K562 (cell line): ENCODE data around the gene GPD1L. TPM values are rescaled to one million over a fixed set of nuclear protein-coding genes. Genes with fewer than 3 reads are reported as not detected.

Experiments used
- ATAC-seq: fragments of 200-7000 bp; cut with Tn5 transposase; 3 replicates; pipeline ENCODE4 v1.9.1; 2020; ENCODE audit warnings: moderate library complexity
- BruUV-seq: library from RNA; stranded (reverse); fragments of 400-500 nt; replicated peaks from 2 replicates; lab custom pipeline; 2021; lab: Mats Ljungman, UMichigan
- CTCF ChIA-PET: fragments of 300-600 bp; formaldehyde crosslinking; extraction: SDS; loops from one replicate; lab custom pipeline; 2021; ENCODE audit warnings: low intra/inter-chr PET ratio; lab: Yijun Ruan, JAX
- POLR2A ChIA-PET: fragments of 300-600, 350-650 bp; sonication (Branson Sonifier 250); formaldehyde crosslinking; extraction: SDS; loops from one replicate; lab custom pipeline; 2021; ENCODE audit warnings: antibody characterized with exemption, inconsistent platforms; lab: Yijun Ruan, JAX
- DNase-seq, 4 experiments: peaks; one replicate each; pipeline versions ENCODE4 v3.0.0 to v3.0.0-alpha.2; 2011 to 2018; ENCODE audit warnings: low spot score in 3 of 4, mixed read lengths in 3 of 4; ENCODE audit errors: extremely low read depth in 1 of 4
- FAIRE-seq: peaks from 2 replicates; lab custom pipeline; 2011; peaks lifted over from hg19 to GRCh38; lab: Jason Lieb, UNC
- H2AFZ ChIP-seq: 2 replicates; pipeline ENCODE4 v1.6.0; 2011; ENCODE audit warnings: low read depth, low read length, control low read depth, inconsistent platforms
- H3K27ac ChIP-seq: fragments of 200-600 bp; 3 replicates; pipeline ENCODE4 v1.8.0; 2011; ENCODE audit warnings: low read depth, mild to moderate bottlenecking, control low read depth, inconsistent platforms, low read length, moderate library complexity, mixed read lengths; ENCODE audit errors: extremely low read depth
- H3K27me3 ChIP-seq, 2 experiments: fragments of 300-600 bp in 1 of 2; 2 replicates in 1 of 2; 3 replicates in 1 of 2; pipeline versions ENCODE4 v1.6.0 to v1.8.0; 2011; ENCODE audit warnings: inconsistent platforms in 2 of 2, low read length in 2 of 2, mild to moderate bottlenecking in 1 of 2, mixed read lengths in 1 of 2, moderate library complexity in 1 of 2; ENCODE audit not compliant: control insufficient read depth in 2 of 2, insufficient read depth in 2 of 2
- H3K36me3 ChIP-seq: fragments of 300-600 bp; 3 replicates; pipeline ENCODE4 v1.8.0; 2011; ENCODE audit warnings: mild to moderate bottlenecking, low read length, inconsistent platforms; ENCODE audit not compliant: control insufficient read depth, insufficient read depth
- H3K4me1 ChIP-seq, 2 experiments: fragments of 200-600 bp in 1 of 2; replicated peaks in 1 of 2; 2 replicates in 1 of 2; 3 replicates in 1 of 2; pipeline versions ENCODE4 v1.5.1 to v1.8.0; 2011; ENCODE audit warnings: inconsistent platforms in 2 of 2, low read length in 2 of 2, mild to moderate bottlenecking in 1 of 2, mixed read lengths in 1 of 2, moderate library complexity in 1 of 2; ENCODE audit not compliant: control insufficient read depth in 2 of 2, insufficient read depth in 2 of 2
- H3K4me2 ChIP-seq: 2 replicates; pipeline ENCODE4 v1.6.1; 2011; ENCODE audit warnings: low read length, control low read depth, inconsistent platforms, mixed read lengths; ENCODE audit not compliant: insufficient read depth
- H3K4me3 ChIP-seq: fragments of 200-600 bp; sonication (generic), shearing (Covaris generic); 2 replicates; pipeline ENCODE4 v1.5.1; 2016; ENCODE audit warnings: control low read depth, inconsistent platforms
- H3K79me2 ChIP-seq: fragments of 200-600 bp; 3 replicates; pipeline ENCODE4 v1.8.0; 2011; ENCODE audit warnings: low read length, inconsistent platforms; ENCODE audit not compliant: control insufficient read depth, insufficient read depth
- H3K9ac ChIP-seq, 2 experiments: 2 replicates each; pipeline versions ENCODE4 v1.6.0 to v1.6.1; 2011; ENCODE audit warnings: low read depth in 2 of 2, low read length in 2 of 2, control low read depth in 1 of 2, inconsistent platforms in 1 of 2, mild to moderate bottlenecking in 1 of 2, mixed read lengths in 1 of 2; ENCODE audit not compliant: insufficient read depth in 1 of 2
- H3K9me1 ChIP-seq: one replicate; pipeline ENCODE4 v1.6.0; 2011; ENCODE audit warnings: inconsistent platforms, mild to moderate bottlenecking, low read length, moderate library complexity; ENCODE audit not compliant: control insufficient read depth, insufficient read depth
- H3K9me3 ChIP-seq: replicated peaks from 2 replicates; pipeline ENCODE4 v1.5.1; 2011; ENCODE audit warnings: low read depth, low read length, inconsistent platforms; ENCODE audit not compliant: control insufficient read depth, insufficient read depth
- H4K20me1 ChIP-seq: replicated peaks from 2 replicates; pipeline ENCODE4 v1.6.1; 2011; ENCODE audit warnings: low read length, inconsistent platforms, mixed read lengths; ENCODE audit not compliant: control insufficient read depth, insufficient read depth
- CREB3 ChIP-seq: fragments of 450-650 bp; conservative IDR thresholded peaks from 2 replicates; pipeline ENCODE4 v1.6.1; 2016; ENCODE audit warnings: missing genetic modification characterization, low read depth, mild to moderate bottlenecking, missing compliant biosample characterization, moderate library complexity
- DLX4 ChIP-seq: fragments of 250-450 bp; sonication (Bioruptor Pico); IDR thresholded peaks from 2 replicates; pipeline ENCODE4 v1.6.1; 2021; ENCODE audit warnings: mild to moderate bottlenecking
- E2F6 ChIP-seq, 2 experiments: IDR thresholded peaks; 2 replicates each; pipeline ENCODE4 v1.6.1; 2011; ENCODE audit warnings: borderline replicate concordance in 1 of 2, control low read depth in 1 of 2, low read depth in 1 of 2, low read length in 1 of 2, mild to moderate bottlenecking in 1 of 2, mixed read lengths in 1 of 2, moderate library complexity in 1 of 2; ENCODE audit not compliant: insufficient read depth in 1 of 2, insufficient read length in 1 of 2, poor library complexity in 1 of 2, severe bottlenecking in 1 of 2; ENCODE audit errors: extremely low read depth in 1 of 2
- FOXJ3 ChIP-seq: sonication (generic); formaldehyde crosslinking; IDR thresholded peaks from 2 replicates; pipeline ENCODE4 v1.4.0; 2020; ENCODE audit warnings: mild to moderate bottlenecking, missing genetic modification reagents
- FOXK2 ChIP-seq, 2 experiments: fragments of 450-650 bp; IDR thresholded peaks in 1 of 2; conservative IDR thresholded peaks in 1 of 2; 2 replicates each; pipeline ENCODE4 v1.6.1; 2016; ENCODE audit warnings: low read depth in 2 of 2, mild to moderate bottlenecking in 1 of 2
- HIVEP1 ChIP-seq: fragments of 250-450 bp; sonication (Bioruptor Pico); IDR thresholded peaks from 2 replicates; pipeline ENCODE4 v1.4.0; 2020; ENCODE audit warnings: mild to moderate bottlenecking
- MAFG ChIP-seq: fragments of 450-650 bp; conservative IDR thresholded peaks from 2 replicates; pipeline ENCODE4 v1.6.1; 2016; ENCODE audit warnings: missing genetic modification characterization, missing compliant biosample characterization
- NBN ChIP-seq: fragments of 450-650 bp; IDR thresholded peaks from 2 replicates; pipeline ENCODE4 v1.6.1; 2016; ENCODE audit warnings: low read depth, mild to moderate bottlenecking
- PML ChIP-seq: IDR thresholded peaks from 2 replicates; pipeline ENCODE4 v1.6.1; 2012; ENCODE audit warnings: low read length, inconsistent platforms
- RAD51 ChIP-seq: fragments of 450-650 bp; IDR thresholded peaks from 2 replicates; pipeline ENCODE4 v1.7.1; 2016; ENCODE audit warnings: low read depth, mild to moderate bottlenecking, borderline replicate concordance
- RFX7 ChIP-seq: fragments of 250-450 bp; sonication (Bioruptor Pico); IDR thresholded peaks from 2 replicates; pipeline ENCODE4 v1.5.1; 2021; ENCODE audit warnings: mild to moderate bottlenecking
- SETDB1 ChIP-seq: IDR thresholded peaks from one replicate; pipeline ENCODE4 v1.6.1; 2012; ENCODE audit warnings: low read length, control low read depth, inconsistent platforms
- SREBF1 ChIP-seq: fragments of 150-350 bp; IDR thresholded peaks from 2 replicates; pipeline ENCODE4 v1.6.1; 2014; ENCODE audit warnings: antibody characterized with exemption, low read depth, low read length, borderline replicate concordance
- SRSF3 ChIP-seq: fragments of 200-400 bp; formaldehyde crosslinking; IDR thresholded peaks from 2 replicates; pipeline ENCODE4 v1.6.1; 2016; ENCODE audit warnings: mild to moderate bottlenecking, low read length, moderate library complexity; ENCODE audit not compliant: insufficient read depth
- SUPT5H ChIP-seq: fragments of 450-650 bp; IDR thresholded peaks from 2 replicates; pipeline ENCODE4 v1.6.1; 2016
- ZHX1 ChIP-seq: fragments of 150-350 bp; conservative IDR thresholded peaks from 2 replicates; pipeline ENCODE4 v1.6.1; 2014; ENCODE audit warnings: low read length
- ZNF830 ChIP-seq: fragments of 250-450 bp; sonication (Bioruptor Pico); IDR thresholded peaks from 2 replicates; pipeline ENCODE4 v1.5.0; 2021; ENCODE audit warnings: mild to moderate bottlenecking
- WGBS: fragments of 100-300 bp; shearing (Covaris generic); methylation state at CpG from one replicate; pipeline ENCODE4 v1.1.6; 2016; ENCODE audit warnings: low coverage, mixed read lengths; ENCODE audit not compliant: insufficient coverage; ENCODE audit errors: missing lambda C conversion rate; 5-methylcytosine and 5-hydroxymethylcytosine counted together
- in situ Hi-C: fragments of 300-500 bp; cut with MboI; formaldehyde crosslinking; loops from 4 replicates; pipeline ENCODE4 v1.15.0; 2018; ENCODE audit warnings: inconsistent platforms, mixed read lengths
- intact Hi-C: fragments of 100-400 bp; cut with micrococcal nuclease; formaldehyde crosslinking; loops from 2 replicates; pipeline ENCODE4 v1.14.2; 2022
- polyA plus RNA-seq, 8 experiments: library from polyadenylated mRNA; depleted of rRNA in 4 of 8; stranded (reverse) in 5 of 8; unstranded in 3 of 8; fragments of >200 nt; fragmentation: Nextera tagmentation in 2 of 8; fragmentation: Illumina TruSeq in 1 of 8; extraction: Ambion mirVana in 2 of 8; extraction: Trizol in 1 of 8; gene quantifications; 2 replicates each; pipeline versions ENCODE4 v1.2.1 to v1.2.3, GENCODE V29; 2011 to 2014; ENCODE audit warnings: inconsistent platforms in 1 of 8, missing spikeins in 1 of 8
- total RNA-seq, 7 experiments: library from RNA; depleted of rRNA in 6 of 7; stranded (reverse); fragments of >200 nt in 6 of 7; fragmentation: Illumina TruSeq in 2 of 7; extraction: Trizol in 2 of 7; gene quantifications; 2 replicates each; pipeline versions ENCODE4 v1.2.1 to v1.2.3, GENCODE V29; 2011 to 2021; ENCODE audit warnings: low replicate concordance in 1 of 7

The GPD1L gene
- total and polyA plus RNA-seq, 9 of the 15 experiments (the other 6 are each of a cell fraction or from before 2014, with no cell fraction given), result 1.6 to 17.3 (median 12.3) TPM

- Histone ChIP-seq H3K9ac (no peak overlapping the region), H2AFZ (no peak overlapping the region), H3K79me2 (no peaks in the 10 kb centered on the region), H3K27ac (no peak overlapping the region), H3K9me1 (no peaks in the 10 kb centered on the region), H4K20me1 (no peaks in the 10 kb centered on the region), H3K4me1 (no peaks in the 10 kb centered on the region), H3K9me3 (no peaks in the 10 kb centered on the region), H3K4me2 (no peak overlapping the region), H3K27me3 (peaks cover 3 to 29% of the 10 kb centered on the region in 2 experiments; a peak in 3 of 5 replicates), H3K4me3 (no peak overlapping the region), H3K36me3 (no peaks in the 10 kb centered on the region)
- no TSS peak for BruUV-seq
- in situ Hi-C loops (no loop called here), intact Hi-C loops (no loop called here)
- FAIRE-seq (no peak), DNase-seq (no peak), ATAC-seq (no peak)
- 0% methylated on average over 1 of the region's 1 CpG for WGBS
- POLR2A ChIA-PET, result no interaction called here
- CTCF ChIA-PET, result interaction anchor here (0.6 kb wide), 1 partner anchor 100 kb away, joined by 4 read pairs; no protein-coding TSS in a partner anchor
- no peak for TF ChIP-seq FOXK2 (conservative IDR thresholded peaks at IDR 0.05 in 1 of 2, IDR thresholded peaks at IDR 0.05 in 1 of 2; ENCODE audit: low read depth in 2 of 2)
- no peak for TF ChIP-seq SETDB1
- no peak for TF ChIP-seq RAD51
- no peak for TF ChIP-seq CREB3
- no peak for TF ChIP-seq PML
- TF ChIP-seq E2F6 (IDR thresholded peaks at IDR 0.05; ENCODE audit: borderline replicate concordance in 1 of 2, extremely low read depth in 1 of 2, insufficient read depth in 1 of 2, insufficient read length in 1 of 2, low read depth in 1 of 2, low read length in 1 of 2, poor library complexity in 1 of 2, severe bottlenecking in 1 of 2), result no peak
- no peak for TF ChIP-seq SREBF1
- TF ChIP-seq HIVEP1 (CRISPR knock-in tag), result no peak
- no peak for TF ChIP-seq FOXJ3
- TF ChIP-seq SUPT5H, result no peak
- no peak for TF ChIP-seq MAFG (tag)
- no peak for TF ChIP-seq ZNF830 (CRISPR knock-in tag)
- no peak for TF ChIP-seq NBN
- TF ChIP-seq RFX7, result no peak
- TF ChIP-seq DLX4 (CRISPR knock-in tag), result no peak
- TF ChIP-seq SRSF3, result no peak
- no peak for TF ChIP-seq ZHX1
Observed at GRCh38 chr3:32202496-32202895, 96.1 kb downstream of the GPD1L start.
